Sigmoid colon (tissue), 4 donors: Measurements from ENCODE around the gene C11orf24.

Experiments
- POLR2A ChIP-seq, 2 donors: fragments of 450-650 bp; IDR thresholded peaks; one replicate each; pipeline ENCODE4 v1.6.1; 2016; ENCODE audit warnings: antibody characterized with exemption in 2 of 2, mild to moderate bottlenecking in 2 of 2, moderate library complexity in 2 of 2
- POLR2AphosphoS5 ChIP-seq, 4 donors: sonication (generic); formaldehyde crosslinking; IDR thresholded peaks; one replicate each; pipeline ENCODE4 v1.6.1; 2017; ENCODE audit warnings: antibody characterized with exemption in 4 of 4
- TF ChIP-seq, protein P1 (sequence below), 4 experiments: fragments of 450-650 bp in 3 of 4; fragments of 200-600 bp in 1 of 4; IDR thresholded peaks; one replicate each; pipeline ENCODE4 v1.5.1; 2016 to 2019; ENCODE audit warnings: antibody characterized with exemption in 4 of 4, mild to moderate bottlenecking in 3 of 4, moderate library complexity in 2 of 4

DNA sequence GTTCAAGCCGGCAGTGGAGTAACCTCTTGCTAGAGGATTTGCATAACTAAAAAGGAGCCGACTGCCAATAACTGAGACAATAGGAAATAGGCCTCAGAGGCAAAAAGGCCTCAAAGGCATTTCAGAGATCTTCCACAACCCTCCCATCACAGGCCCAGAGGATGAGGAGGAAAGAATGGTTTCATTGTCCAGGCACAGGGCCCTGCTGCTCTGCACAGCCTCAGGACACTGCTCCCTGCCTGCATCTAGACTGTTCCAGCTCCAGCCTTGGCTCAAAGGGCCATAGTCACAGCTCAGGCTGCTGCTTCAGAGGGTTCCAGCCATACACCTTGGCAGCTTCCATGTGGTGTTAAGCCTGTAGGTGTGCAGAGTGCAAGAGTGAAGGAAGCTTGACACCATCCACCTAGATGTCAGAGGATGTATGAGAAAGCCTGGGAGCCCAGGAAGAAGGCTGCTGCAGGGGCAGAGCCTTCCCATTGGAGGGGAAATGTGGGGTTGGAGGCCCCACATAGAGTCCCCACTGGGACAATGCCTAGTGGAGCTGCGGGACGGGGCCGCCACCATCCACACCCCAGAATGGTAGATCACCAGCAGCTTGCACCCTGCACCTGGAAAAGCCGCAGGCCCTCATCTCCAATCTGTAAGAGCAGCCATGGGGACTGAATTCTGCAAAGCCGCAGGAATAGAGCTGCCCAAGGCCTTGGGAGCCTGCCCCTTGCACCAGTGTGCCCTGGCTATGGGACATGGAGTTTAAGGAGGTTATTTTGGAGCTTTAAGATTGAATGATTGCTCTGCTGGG lies 32.4 kb upstream of the C11orf24 start:
- TF ChIP-seq, protein P1, sequence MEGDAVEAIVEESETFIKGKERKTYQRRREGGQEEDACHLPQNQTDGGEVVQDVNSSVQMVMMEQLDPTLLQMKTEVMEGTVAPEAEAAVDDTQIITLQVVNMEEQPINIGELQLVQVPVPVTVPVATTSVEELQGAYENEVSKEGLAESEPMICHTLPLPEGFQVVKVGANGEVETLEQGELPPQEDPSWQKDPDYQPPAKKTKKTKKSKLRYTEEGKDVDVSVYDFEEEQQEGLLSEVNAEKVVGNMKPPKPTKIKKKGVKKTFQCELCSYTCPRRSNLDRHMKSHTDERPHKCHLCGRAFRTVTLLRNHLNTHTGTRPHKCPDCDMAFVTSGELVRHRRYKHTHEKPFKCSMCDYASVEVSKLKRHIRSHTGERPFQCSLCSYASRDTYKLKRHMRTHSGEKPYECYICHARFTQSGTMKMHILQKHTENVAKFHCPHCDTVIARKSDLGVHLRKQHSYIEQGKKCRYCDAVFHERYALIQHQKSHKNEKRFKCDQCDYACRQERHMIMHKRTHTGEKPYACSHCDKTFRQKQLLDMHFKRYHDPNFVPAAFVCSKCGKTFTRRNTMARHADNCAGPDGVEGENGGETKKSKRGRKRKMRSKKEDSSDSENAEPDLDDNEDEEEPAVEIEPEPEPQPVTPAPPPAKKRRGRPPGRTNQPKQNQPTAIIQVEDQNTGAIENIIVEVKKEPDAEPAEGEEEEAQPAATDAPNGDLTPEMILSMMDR (IDR thresholded peaks at IDR 0.05) = no peak
- TF ChIP-seq POLR2A (IDR thresholded peaks at IDR 0.05) = no peak
- TF ChIP-seq POLR2AphosphoS5 (IDR thresholded peaks at IDR 0.05) = no peak
